GM12891 (cell line): Measurements from ENCODE around the gene ABHD14A.

Experiments used
- POLR2A ChIP-seq: IDR thresholded peaks from 2 replicates; pipeline ENCODE4 v1.6.1; 2011; ENCODE audit warnings: low read depth, low read length, control low read depth
- SPI1 ChIP-seq: IDR thresholded peaks from 2 replicates; pipeline ENCODE4 v1.6.1; 2011; ENCODE audit warnings: low read depth, low read length, control low read depth

DNA sequence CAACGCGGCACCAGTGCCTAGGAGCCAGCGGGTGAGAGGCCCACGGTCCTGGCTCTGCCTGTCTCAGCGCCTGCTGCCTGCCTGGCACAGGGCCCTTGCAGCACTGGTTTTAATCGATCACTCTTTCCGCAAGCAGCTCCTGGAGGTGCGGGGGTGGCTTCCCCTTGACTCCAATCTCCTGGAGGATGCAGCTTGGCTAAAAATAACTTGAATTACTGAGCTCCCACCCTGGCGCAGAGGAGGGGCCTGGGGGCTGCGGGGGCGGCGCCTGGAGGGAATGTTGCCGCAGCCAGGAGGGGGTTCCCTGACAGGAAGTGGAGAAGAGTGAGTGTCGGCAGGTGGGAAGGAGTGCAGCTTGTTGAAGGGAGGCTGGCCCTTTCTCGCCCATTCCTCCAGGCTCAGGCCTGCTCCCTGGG is 30.7 kb downstream of the ABHD14A start:
- TF ChIP-seq POLR2A (no peak), SPI1 (no peak)
